H9 (cell line): ENCODE measurements around the gene CFAP65. TPM values are rescaled to one million over a fixed set of nuclear protein-coding genes. Genes with fewer than 3 reads are reported as not detected.

ENCODE experiments used
- DNase-seq: peaks from one replicate; pipeline ENCODE4 v3.0.0-alpha.2; 2017
- H2AFZ ChIP-seq: one replicate; pipeline ENCODE4 v1.6.1; 2013; ENCODE audit warnings: mild to moderate bottlenecking, low read length, control low read depth, moderate library complexity
- H2AK5ac ChIP-seq: 2 replicates; pipeline ENCODE4 v1.6.1; 2013; ENCODE audit warnings: low read length, control low read depth, mixed read lengths; ENCODE audit not compliant: insufficient read length
- H2BK120ac ChIP-seq: one replicate; pipeline ENCODE4 v1.6.1; 2013; ENCODE audit warnings: low read depth, mild to moderate bottlenecking, low read length, control low read depth, inconsistent platforms; ENCODE audit not compliant: poor library complexity, severe bottlenecking
- H2BK12ac ChIP-seq: 2 replicates; pipeline ENCODE4 v1.6.1; 2013; ENCODE audit warnings: low read length, control low read depth, mixed read lengths, low read depth; ENCODE audit not compliant: insufficient read length
- H2BK15ac ChIP-seq: 2 replicates; pipeline ENCODE4 v1.6.1; 2013; ENCODE audit warnings: low read depth, low read length, control low read depth
- H2BK20ac ChIP-seq: one replicate; pipeline ENCODE4 v1.6.1; 2013; ENCODE audit warnings: low read depth, mild to moderate bottlenecking, low read length, control low read depth, inconsistent platforms; ENCODE audit not compliant: poor library complexity, severe bottlenecking
- H2BK5ac ChIP-seq: 2 replicates; pipeline ENCODE4 v1.6.1; 2013; ENCODE audit warnings: low read length, control low read depth, mixed read lengths; ENCODE audit not compliant: insufficient read length
- H3K14ac ChIP-seq: 2 replicates; pipeline ENCODE4 v1.6.1; 2013; ENCODE audit warnings: low read length, control low read depth; ENCODE audit not compliant: insufficient read depth
- H3K18ac ChIP-seq: 2 replicates; pipeline ENCODE4 v1.6.1; 2013; ENCODE audit warnings: low read depth, mild to moderate bottlenecking, mixed read lengths, low read length, control low read depth; ENCODE audit not compliant: insufficient read length
- H3K23ac ChIP-seq: 2 replicates; pipeline ENCODE4 v1.6.1; 2013; ENCODE audit warnings: low read length, control low read depth, mixed read lengths, low read depth; ENCODE audit not compliant: insufficient read length
- H3K23me2 ChIP-seq: 2 replicates; pipeline ENCODE4 v1.6.1; 2013; ENCODE audit warnings: low read depth, mild to moderate bottlenecking, mixed read lengths, low read length, control low read depth; ENCODE audit not compliant: insufficient read length, poor library complexity, severe bottlenecking
- H3K27ac ChIP-seq: 2 replicates; pipeline ENCODE4 v1.5.1; 2013; ENCODE audit warnings: low read length, control low read depth, mixed read lengths, low read depth; ENCODE audit not compliant: insufficient read length
- H3K27me3 ChIP-seq: 2 replicates; pipeline ENCODE4 v1.6.1; 2013; ENCODE audit warnings: low read length, control low read depth, inconsistent platforms; ENCODE audit not compliant: insufficient read depth
- H3K4ac ChIP-seq: 2 replicates; pipeline ENCODE4 v1.6.1; 2013; ENCODE audit warnings: low read depth, mild to moderate bottlenecking, control low read depth, inconsistent platforms, low read length, moderate library complexity
- H3K4me1 ChIP-seq: 2 replicates; pipeline ENCODE4 v1.6.1; 2013; ENCODE audit warnings: low read length, control low read depth, inconsistent platforms; ENCODE audit not compliant: insufficient read depth
- H3K4me2 ChIP-seq: 2 replicates; pipeline ENCODE4 v1.6.1; 2013; ENCODE audit warnings: low read length, control low read depth, mixed read lengths; ENCODE audit not compliant: insufficient read length, insufficient read depth
- H3K56ac ChIP-seq: 2 replicates; pipeline ENCODE4 v1.6.1; 2013; ENCODE audit warnings: low read depth, mild to moderate bottlenecking, mixed read lengths, low read length, control low read depth; ENCODE audit not compliant: insufficient read length
- H3K79me1 ChIP-seq: 2 replicates; pipeline ENCODE4 v1.6.1; 2013; ENCODE audit warnings: low read depth, mild to moderate bottlenecking, moderate library complexity, low read length, control low read depth, inconsistent platforms; ENCODE audit not compliant: insufficient read depth, poor library complexity, severe bottlenecking
- H3K79me2 ChIP-seq: 2 replicates; pipeline ENCODE4 v1.6.1; 2013; ENCODE audit warnings: low read length, control low read depth, inconsistent platforms; ENCODE audit not compliant: insufficient read depth
- H3K9ac ChIP-seq: 2 replicates; pipeline ENCODE4 v1.6.1; 2013; ENCODE audit warnings: low read length, control low read depth, mixed read lengths; ENCODE audit not compliant: insufficient read length; ENCODE audit errors: extremely low read depth
- H3K9me3 ChIP-seq: one replicate; pipeline ENCODE4 v1.6.1; 2013; ENCODE audit warnings: low read depth, low read length, inconsistent platforms; ENCODE audit not compliant: control insufficient read depth
- H3T11ph ChIP-seq: one replicate; pipeline ENCODE4 v1.6.1; 2013; ENCODE audit warnings: mild to moderate bottlenecking, low read length, control low read depth, inconsistent platforms
- H4K20me1 ChIP-seq: one replicate; pipeline ENCODE4 v1.6.1; 2013; ENCODE audit not compliant: control insufficient read depth, insufficient read length, insufficient read depth
- H4K5ac ChIP-seq: 2 replicates; pipeline ENCODE4 v1.6.1; 2013; ENCODE audit warnings: low read depth, mild to moderate bottlenecking, mixed read lengths, low read length, control low read depth; ENCODE audit not compliant: insufficient read length
- H4K8ac ChIP-seq: replicated peaks from 2 replicates; pipeline ENCODE4 v1.6.1; 2013; ENCODE audit warnings: low read length, control low read depth, mixed read lengths, low read depth; ENCODE audit not compliant: insufficient read length
- H4K91ac ChIP-seq: 2 replicates; pipeline ENCODE4 v1.6.1; 2013; ENCODE audit warnings: low read depth, mild to moderate bottlenecking, moderate library complexity, mixed read lengths, low read length, control low read depth; ENCODE audit not compliant: insufficient read length
- H3K27ac Mint-ChIP-seq, 3 experiments: 2 replicates in 2 of 3; 3 replicates in 1 of 3; pipeline ENCODE4 v1.8.0; 2020 to 2021; ENCODE audit warnings: mixed read lengths in 3 of 3, mild to moderate bottlenecking in 1 of 3, moderate library complexity in 1 of 3
- H3K27me3 Mint-ChIP-seq: 2 replicates; pipeline ENCODE4 v1.8.0; 2021; ENCODE audit warnings: low read depth, mild to moderate bottlenecking, moderate library complexity, mixed read lengths
- H3K36me3 Mint-ChIP-seq, 3 experiments: 2 replicates in 2 of 3; 3 replicates in 1 of 3; pipeline ENCODE4 v1.8.0; 2020 to 2021; ENCODE audit warnings: low read depth in 3 of 3, mixed read lengths in 3 of 3; ENCODE audit not compliant: insufficient read depth in 1 of 3
- H3K4me1 Mint-ChIP-seq, 2 experiments: 2 replicates each; pipeline ENCODE4 v1.8.0; 2020; ENCODE audit warnings: mixed read lengths in 2 of 2
- H3K4me3 Mint-ChIP-seq, 2 experiments: 2 replicates in 1 of 2; 3 replicates in 1 of 2; pipeline ENCODE4 v1.8.0; 2020 to 2021; ENCODE audit warnings: mild to moderate bottlenecking in 2 of 2, mixed read lengths in 2 of 2, moderate library complexity in 1 of 2
- H3K9me3 Mint-ChIP-seq, 2 experiments: 2 replicates in 1 of 2; 3 replicates in 1 of 2; pipeline ENCODE4 v1.8.0; 2020; ENCODE audit warnings: mild to moderate bottlenecking in 2 of 2, mixed read lengths in 2 of 2, moderate library complexity in 1 of 2
- WGBS: extraction: QIAGEN DNeasy Blood & Tissue Kit; methylation state at CpG from one replicate; pipeline ENCODE4 v1.1.7; 2013; ENCODE audit warnings: missing lambda C conversion rate, low lambda C conversion rate, mixed read lengths; ENCODE audit not compliant: insufficient read length; ENCODE audit errors: extremely low coverage; 5-methylcytosine and 5-hydroxymethylcytosine counted together
- total RNA-seq: library from RNA; stranded (reverse); gene quantifications from 2 replicates; pipeline ENCODE4 v1.2.1, GENCODE V29; 2021
- TF ChIP-seq, protein P1 (sequence below): fragments of 200-600 bp; sonication (generic); conservative IDR thresholded peaks from 3 replicates; pipeline ENCODE4 v1.8.0; 2021; ENCODE audit warnings: antibody characterized with exemption, mild to moderate bottlenecking

The CFAP65 gene
- total RNA-seq, 1 experiment from 2014 or later = 0.20 TPM

DNA sequence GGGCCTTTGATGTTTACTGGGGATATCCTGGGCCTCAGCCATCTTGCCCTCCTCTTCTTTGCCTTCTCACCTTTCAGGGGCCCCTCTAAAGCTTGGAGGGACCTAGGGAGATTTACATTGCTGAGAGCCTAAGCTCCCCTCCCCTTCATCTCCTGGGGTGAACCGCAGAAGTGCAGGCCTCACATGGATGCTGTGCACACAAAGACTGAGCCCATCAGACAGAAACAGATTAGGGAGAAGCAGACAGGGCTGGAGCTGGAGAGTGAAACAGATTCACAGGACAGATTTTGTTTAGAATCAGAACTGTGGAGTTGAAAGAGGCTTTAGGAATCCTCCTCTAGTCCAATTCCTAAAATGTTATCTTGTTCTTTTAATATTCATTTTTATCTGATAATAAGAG, 85.3 kb downstream of the CFAP65 start:
- Histone ChIP-seq H3K23me2 (peaks cover 9% of the 10 kb centered on the region), H4K8ac (no peak overlapping the region), H3K23ac (no peak overlapping the region), H2AK5ac (no peak overlapping the region), H2AFZ (no peak overlapping the region), H3K27ac (no peak overlapping the region), H3K27me3 (peaks cover 11% of the 10 kb centered on the region), H3K9me3 (no peaks in the 10 kb centered on the region), H3K79me1 (no peaks in the 10 kb centered on the region), H3K79me2 (no peaks in the 10 kb centered on the region), H3K9ac (no peak overlapping the region), H2BK15ac (no peak overlapping the region), H3K18ac (no peak overlapping the region), H3K56ac (no peak overlapping the region), H3K4me2 (no peak overlapping the region), H4K5ac (no peak overlapping the region), H2BK12ac (no peak overlapping the region), H3K4me1 (peaks cover under 1% of the 10 kb centered on the region; the same call in 1 of the 2 replicates), H4K20me1 (no peaks in the 10 kb centered on the region), H2BK120ac (no peak overlapping the region), H3T11ph (no peak overlapping the region), H3K4ac (no peak overlapping the region), H3K14ac (no peak overlapping the region), H2BK5ac (no peak overlapping the region), H2BK20ac (no peak overlapping the region), H4K91ac (no peak overlapping the region)
- TF ChIP-seq, protein P1, sequence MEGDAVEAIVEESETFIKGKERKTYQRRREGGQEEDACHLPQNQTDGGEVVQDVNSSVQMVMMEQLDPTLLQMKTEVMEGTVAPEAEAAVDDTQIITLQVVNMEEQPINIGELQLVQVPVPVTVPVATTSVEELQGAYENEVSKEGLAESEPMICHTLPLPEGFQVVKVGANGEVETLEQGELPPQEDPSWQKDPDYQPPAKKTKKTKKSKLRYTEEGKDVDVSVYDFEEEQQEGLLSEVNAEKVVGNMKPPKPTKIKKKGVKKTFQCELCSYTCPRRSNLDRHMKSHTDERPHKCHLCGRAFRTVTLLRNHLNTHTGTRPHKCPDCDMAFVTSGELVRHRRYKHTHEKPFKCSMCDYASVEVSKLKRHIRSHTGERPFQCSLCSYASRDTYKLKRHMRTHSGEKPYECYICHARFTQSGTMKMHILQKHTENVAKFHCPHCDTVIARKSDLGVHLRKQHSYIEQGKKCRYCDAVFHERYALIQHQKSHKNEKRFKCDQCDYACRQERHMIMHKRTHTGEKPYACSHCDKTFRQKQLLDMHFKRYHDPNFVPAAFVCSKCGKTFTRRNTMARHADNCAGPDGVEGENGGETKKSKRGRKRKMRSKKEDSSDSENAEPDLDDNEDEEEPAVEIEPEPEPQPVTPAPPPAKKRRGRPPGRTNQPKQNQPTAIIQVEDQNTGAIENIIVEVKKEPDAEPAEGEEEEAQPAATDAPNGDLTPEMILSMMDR = no peak
- Mint-ChIP-seq H3K27ac (no peak overlapping the region), H3K4me1 (peaks cover 4 to 14% of the 10 kb centered on the region in 2 experiments), H3K9me3 (peaks cover under 1 to 4% of the 10 kb centered on the region in 2 experiments; a peak in 2 of 5 replicates), H3K36me3 (no peaks in the 10 kb centered on the region; a peak in 1 of 7 replicates), H3K27me3 (peaks cover 77% of the 10 kb centered on the region), H3K4me3 (no peak overlapping the region)
- no CpG with 5 or more reads among the region's 1 CpG for WGBS
- DNase-seq = no peak
